Subcutaneous adipose tissue (tissue), 4 donors: ENCODE results near the gene PPP2R1B. TPM values are rescaled to one million over a fixed set of nuclear protein-coding genes. Genes with fewer than 3 reads are reported as not detected.

Source experiments
- total RNA-seq, 4 donors: library from RNA; depleted of rRNA; stranded (reverse); fragments of >200 nt; gene quantifications; one replicate each; pipeline ENCODE4 v1.1.0, GENCODE V29; 2016
- TF ChIP-seq, protein P1 (sequence below): fragments of 450-650 bp; IDR thresholded peaks from one replicate; pipeline ENCODE4 v1.5.1; 2016; ENCODE audit warnings: low read depth, mild to moderate bottlenecking, control low read depth, antibody characterized with exemption, moderate library complexity

The PPP2R1B gene
- total RNA-seq, 4 donors from 2014 or later, result 35.8 to 146 (median 67.8) TPM

- TF ChIP-seq, protein P1, sequence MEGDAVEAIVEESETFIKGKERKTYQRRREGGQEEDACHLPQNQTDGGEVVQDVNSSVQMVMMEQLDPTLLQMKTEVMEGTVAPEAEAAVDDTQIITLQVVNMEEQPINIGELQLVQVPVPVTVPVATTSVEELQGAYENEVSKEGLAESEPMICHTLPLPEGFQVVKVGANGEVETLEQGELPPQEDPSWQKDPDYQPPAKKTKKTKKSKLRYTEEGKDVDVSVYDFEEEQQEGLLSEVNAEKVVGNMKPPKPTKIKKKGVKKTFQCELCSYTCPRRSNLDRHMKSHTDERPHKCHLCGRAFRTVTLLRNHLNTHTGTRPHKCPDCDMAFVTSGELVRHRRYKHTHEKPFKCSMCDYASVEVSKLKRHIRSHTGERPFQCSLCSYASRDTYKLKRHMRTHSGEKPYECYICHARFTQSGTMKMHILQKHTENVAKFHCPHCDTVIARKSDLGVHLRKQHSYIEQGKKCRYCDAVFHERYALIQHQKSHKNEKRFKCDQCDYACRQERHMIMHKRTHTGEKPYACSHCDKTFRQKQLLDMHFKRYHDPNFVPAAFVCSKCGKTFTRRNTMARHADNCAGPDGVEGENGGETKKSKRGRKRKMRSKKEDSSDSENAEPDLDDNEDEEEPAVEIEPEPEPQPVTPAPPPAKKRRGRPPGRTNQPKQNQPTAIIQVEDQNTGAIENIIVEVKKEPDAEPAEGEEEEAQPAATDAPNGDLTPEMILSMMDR, result no peak
Measured at GRCh38 chr11:111772535-111772934, 6.3 kb upstream of the PPP2R1B start.

DNA sequence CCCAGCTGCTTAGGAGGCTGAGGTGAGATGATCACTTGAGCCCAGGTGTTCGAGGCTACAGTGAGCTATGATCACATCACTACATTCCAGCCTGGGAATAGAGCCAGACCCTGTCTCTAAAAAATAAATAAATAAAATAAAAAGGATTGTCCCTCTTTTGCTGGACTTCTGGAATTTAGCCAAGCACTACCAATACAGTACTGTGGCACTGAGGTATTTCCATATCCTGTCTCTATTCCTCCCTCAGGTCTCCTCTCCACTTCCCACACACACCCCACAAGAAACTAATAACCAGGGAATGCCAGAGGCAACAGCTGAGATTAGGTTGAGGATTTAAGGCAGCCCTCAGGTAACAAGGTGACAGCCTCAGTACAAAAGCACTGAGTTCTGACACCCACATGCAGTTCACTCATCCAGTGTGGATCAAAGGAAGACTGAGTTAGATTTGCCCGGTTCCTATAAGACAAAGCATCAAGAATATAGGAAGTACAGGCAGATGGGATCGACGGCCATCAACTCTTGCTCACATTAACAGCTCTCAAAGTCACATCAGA lies 4.5 kb upstream of the PPP2R1B start:
- TF ChIP-seq, protein P1, result no peak

- TF ChIP-seq, protein P1, result no peak
Measured at GRCh38 chr11:111766834-111767142, 599 bp upstream of the PPP2R1B start.

DNA sequence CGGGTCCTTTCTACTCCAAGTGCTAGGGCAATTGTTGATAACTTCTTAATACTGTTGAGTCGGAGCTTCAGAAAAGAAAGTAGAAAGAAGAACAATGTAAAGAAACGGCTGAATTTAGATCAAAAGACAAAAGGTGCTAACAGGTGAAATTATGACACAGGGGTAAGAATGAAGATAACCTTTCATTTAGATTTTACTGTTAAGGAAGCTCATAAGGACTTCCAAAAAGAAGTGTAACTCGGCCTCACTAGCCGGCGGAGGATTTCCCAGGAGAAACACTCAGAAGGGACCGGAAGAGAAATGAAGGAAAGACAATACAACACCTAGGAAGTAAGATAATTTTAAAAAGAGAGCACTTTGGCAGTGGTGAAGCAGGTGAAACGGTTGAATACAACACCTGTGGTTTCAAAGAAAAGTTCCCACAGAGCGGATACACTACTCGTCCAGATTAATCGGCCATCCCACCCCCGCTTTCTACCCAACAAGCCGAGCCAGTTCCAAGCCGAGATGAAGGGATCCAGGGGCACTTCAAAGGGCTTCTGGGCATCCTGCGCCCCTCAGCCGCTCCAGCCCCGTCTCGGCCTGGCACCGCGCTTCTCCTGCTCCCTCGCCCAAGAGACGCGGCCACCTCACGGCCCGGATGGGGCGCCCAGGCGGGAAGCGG lies 737 bp downstream of the PPP2R1B start:
- TF ChIP-seq, protein P1, result no peak

DNA sequence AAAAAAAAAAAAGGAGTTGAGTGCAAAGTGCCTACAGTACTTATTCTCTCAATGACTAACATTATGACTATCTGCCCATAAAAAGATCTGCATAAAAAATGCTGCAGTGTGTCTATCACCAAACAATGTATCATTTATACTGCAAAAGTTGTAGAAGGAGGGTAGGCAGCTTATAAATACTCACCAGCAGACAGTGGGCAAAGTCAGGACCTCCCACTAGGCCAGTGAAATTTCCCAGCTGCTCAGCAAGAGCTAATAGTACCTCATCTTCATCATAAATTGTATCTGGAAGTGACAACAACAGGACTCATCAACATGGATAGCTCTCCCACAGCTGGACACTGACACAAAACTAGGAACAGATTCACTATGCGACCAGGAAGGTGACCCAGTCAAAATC lies 1.6 kb downstream of the PPP2R1B start:
- TF ChIP-seq, protein P1, result no peak

GRCh38 chr11:111762981-111763643 lies 3.1 kb downstream of the PPP2R1B start:
- TF ChIP-seq, protein P1, result no peak

- TF ChIP-seq, protein P1, result no peak
Measured at GRCh38 chr11:111762526-111762925, 3.7 kb downstream of the PPP2R1B start.
